ENCODE measurements around the gene PAX6. TPM values are rescaled to one million over a fixed set of nuclear protein-coding genes. Genes with fewer than 3 reads are reported as not detected.

Gene PAX6
- total and polyA plus RNA-seq, 9 of the 15 experiments (the other 6 are each of a cell fraction or from before 2014, with no cell fraction given): 1.5 to 10.9 (median 5.3) TPM

GRCh38 chr11:31802609-31802989 is 8.5 kb downstream of the PAX6 start:
- POLR2A ChIA-PET: no interaction called here
- no peaks in the 10 kb centered on the region for H3K9me1 ChIP-seq (ENCODE audit: control insufficient read depth, insufficient read depth, low read length)
- in situ Hi-C loops (cut with MboI) (no loop called here), intact Hi-C loops (cut with micrococcal nuclease) (no loop called here)
- H3K9ac ChIP-seq (ENCODE audit: insufficient read depth in 1 of 2, low read depth in 2 of 2, low read length in 2 of 2): no peak overlapping the region
- H3K79me2 ChIP-seq (ENCODE audit: control insufficient read depth, insufficient read depth, low read length): no peaks in the 10 kb centered on the region
- H3K9me3 ChIP-seq (replicated peaks; ENCODE audit: control insufficient read depth, insufficient read depth, low read depth, low read length): no peaks in the 10 kb centered on the region
- H3K4me3 ChIP-seq: no peak overlapping the region
- no peak overlapping the region for H3K4me2 ChIP-seq (ENCODE audit: insufficient read depth, low read length)
- H3K36me3 ChIP-seq (ENCODE audit: control insufficient read depth, insufficient read depth, low read length): no peaks in the 10 kb centered on the region
- no peak overlapping the region for H2AFZ ChIP-seq (ENCODE audit: low read depth, low read length)
- WGBS (ENCODE audit: insufficient coverage, low coverage, missing lambda C conversion rate): 36% methylated on average over 6 of the region's 20 CpGs
- H3K27me3 ChIP-seq (ENCODE audit: control insufficient read depth in 2 of 2, insufficient read depth in 2 of 2, low read length in 2 of 2): peaks cover 6 to 50% of the 10 kb centered on the region in 2 experiments; a peak in 4 of 5 replicates
- no peaks in the 10 kb centered on the region for H4K20me1 ChIP-seq (replicated peaks; ENCODE audit: control insufficient read depth, insufficient read depth, low read length)
- peaks cover 0 to 3% of the 10 kb centered on the region in 2 experiments; a peak in 4 of 5 replicates for H3K4me1 ChIP-seq (replicated peaks in 1 of 2; ENCODE audit: control insufficient read depth in 2 of 2, insufficient read depth in 2 of 2, low read length in 2 of 2)
- no peak for TF ChIP-seq HNRNPLL (IDR thresholded peaks at IDR 0.05; ENCODE audit: low read depth, low read length, poor library complexity, severe bottlenecking)
- no peak for FAIRE-seq
- no peak for ATAC-seq
- no TSS peak for BruUV-seq (replicated peaks)
- CTCF ChIA-PET (ENCODE audit: low intra/inter-chr PET ratio): no interaction called here
- no peak overlapping the region for H3K27ac ChIP-seq (ENCODE audit: extremely low read depth, low read depth, low read length)
- no peak for DNase-seq (ENCODE audit: extremely low read depth in 1 of 4, low spot score in 3 of 4)

- no peak for DNase-seq (ENCODE audit: extremely low read depth in 1 of 4, low spot score in 3 of 4)
- intact Hi-C loops (cut with micrococcal nuclease): no loop called here
- WGBS (ENCODE audit: insufficient coverage, low coverage, missing lambda C conversion rate): 29% methylated on average over 6 of the region's 6 CpGs
These were observed 9.0 kb downstream of the PAX6 start for GRCh38 chr11:31802000-31802551.

More at GRCh38 chr11:31802000-31802551, 9.0 kb downstream of the PAX6 start:
- Histone ChIP-seq H3K9ac (ENCODE audit: insufficient read depth in 1 of 2, low read depth in 2 of 2, low read length in 2 of 2) (no peak overlapping the region), H3K36me3 (ENCODE audit: control insufficient read depth, insufficient read depth, low read length) (no peaks in the 10 kb centered on the region), H3K27ac (ENCODE audit: extremely low read depth, low read depth, low read length) (no peak overlapping the region), H3K4me2 (ENCODE audit: insufficient read depth, low read length) (no peak overlapping the region), H2AFZ (ENCODE audit: low read depth, low read length) (no peak overlapping the region), H3K27me3 (ENCODE audit: control insufficient read depth in 2 of 2, insufficient read depth in 2 of 2, low read length in 2 of 2) (peaks cover 6 to 45% of the 10 kb centered on the region in 2 experiments; a peak in 4 of 5 replicates), H3K9me3 (replicated peaks; ENCODE audit: control insufficient read depth, insufficient read depth, low read depth, low read length) (no peaks in the 10 kb centered on the region), H3K9me1 (ENCODE audit: control insufficient read depth, insufficient read depth, low read length) (no peaks in the 10 kb centered on the region), H3K79me2 (ENCODE audit: control insufficient read depth, insufficient read depth, low read length) (no peaks in the 10 kb centered on the region), H4K20me1 (replicated peaks; ENCODE audit: control insufficient read depth, insufficient read depth, low read length) (no peaks in the 10 kb centered on the region), H3K4me1 (replicated peaks in 1 of 2; ENCODE audit: control insufficient read depth in 2 of 2, insufficient read depth in 2 of 2, low read length in 2 of 2) (peaks cover 0 to 3% of the 10 kb centered on the region in 2 experiments; a peak in 4 of 5 replicates), H3K4me3 (no peak overlapping the region)
- ATAC-seq: no peak
- FAIRE-seq: no peak
- no peak for TF ChIP-seq RFX1 (IDR thresholded peaks at IDR 0.05)
- TF ChIP-seq MAFK (IDR thresholded peaks at IDR 0.05; ENCODE audit: low read length): peak; percentile 79
- peak; percentile 85 for TF ChIP-seq MAFF (IDR thresholded peaks at IDR 0.05; ENCODE audit: low read length)
- no peak for TF ChIP-seq HCFC1 (IDR thresholded peaks at IDR 0.05; ENCODE audit: low read depth, low read length)
- TF ChIP-seq POLR2H (tag; IDR thresholded peaks at IDR 0.05; ENCODE audit: low read depth): no peak
- no peak for TF ChIP-seq ELF2 (CRISPR knock-in tag; IDR thresholded peaks at IDR 0.05)
- TF ChIP-seq ZNF316 (IDR thresholded peaks at IDR 0.05): peak; percentile 83
- TF ChIP-seq C11orf30 (IDR thresholded peaks at IDR 0.05; ENCODE audit: low read depth): peak; percentile 51; the same call in 1 of the 2 replicates
- in situ Hi-C loops (cut with MboI): no loop called here
- POLR2A ChIA-PET: no interaction called here
- no TSS peak for BruUV-seq (replicated peaks)
- CTCF ChIA-PET (ENCODE audit: low intra/inter-chr PET ratio): no interaction called here

Data from K562 (cell line).